SU-DHL-6 (cell line): ENCODE results near the gene SELENOH.

Source experiments
- H2AFZ ChIP-seq: fragments of 200-600 bp; sonication (generic); 2 replicates; pipeline ENCODE4 v1.6.1; 2014; ENCODE audit warnings: low read depth, mild to moderate bottlenecking, moderate library complexity, mixed read lengths, antibody characterized with exemption, low read length; ENCODE audit not compliant: severe bottlenecking
- H3F3A ChIP-seq: fragments of 200-600 bp; shearing (Covaris generic); 2 replicates; pipeline ENCODE4 v1.6.0; 2016; ENCODE audit warnings: antibody characterized with exemption, mild to moderate bottlenecking; ENCODE audit not compliant: insufficient read depth
- H3K27ac ChIP-seq: fragments of 200-600 bp; sonication (generic); 2 replicates; pipeline ENCODE4 v1.5.1; 2016; ENCODE audit warnings: low read depth, mild to moderate bottlenecking, low read length, moderate library complexity, mixed read lengths
- H3K27me3 ChIP-seq: fragments of 200-600 bp; sonication (generic), shearing (Covaris generic); 2 replicates; pipeline ENCODE4 v1.6.0; 2014; ENCODE audit warnings: mild to moderate bottlenecking, low read length
- H3K36me3 ChIP-seq: fragments of 200-600 bp; sonication (generic); 2 replicates; pipeline ENCODE4 v1.6.1; 2014; ENCODE audit warnings: mild to moderate bottlenecking, low read length, mixed read lengths
- H3K4me2 ChIP-seq: fragments of 300-600, 200-600 bp; shearing (Covaris generic), sonication (generic); 2 replicates; pipeline ENCODE4 v1.6.0; 2014; ENCODE audit warnings: low read length, low read depth, mild to moderate bottlenecking; ENCODE audit not compliant: poor library complexity, severe bottlenecking
- H3K4me3 ChIP-seq: fragments of 200-600 bp; sonication (generic); 2 replicates; pipeline ENCODE4 v1.5.1; 2014; ENCODE audit warnings: antibody characterized with exemption, low read length, mild to moderate bottlenecking, mixed read lengths; ENCODE audit not compliant: insufficient read depth, poor library complexity, severe bottlenecking
- H3K79me2 ChIP-seq: fragments of 200-600 bp; sonication (generic); 2 replicates; pipeline ENCODE4 v1.6.1; 2014; ENCODE audit warnings: mild to moderate bottlenecking, low read length, moderate library complexity; ENCODE audit not compliant: insufficient read depth
- H3K9ac ChIP-seq: fragments of 200-600 bp; sonication (generic); 2 replicates; pipeline ENCODE4 v1.7.0; 2014; ENCODE audit warnings: mild to moderate bottlenecking, low read length
- H3K9me2 ChIP-seq: fragments of 200-600 bp; sonication (generic); replicated peaks from 2 replicates; pipeline ENCODE4 v1.6.1; 2014; ENCODE audit warnings: low read length; ENCODE audit not compliant: insufficient read depth
- H3K9me3 ChIP-seq: fragments of 200-600 bp; sonication (generic); 2 replicates; pipeline ENCODE4 v1.6.1; 2014; ENCODE audit warnings: low read length, mixed read lengths; ENCODE audit not compliant: insufficient read depth
- H4K20me1 ChIP-seq: fragments of 200-600 bp; sonication (generic); 2 replicates; pipeline ENCODE4 v1.6.1; 2014; ENCODE audit warnings: low read depth, mild to moderate bottlenecking, antibody characterized with exemption, low read length, moderate library complexity, mixed read lengths
- EZH2phosphoT487 ChIP-seq: fragments of 200-600 bp; sonication (generic), shearing (Covaris generic); conservative IDR thresholded peaks from 2 replicates; pipeline ENCODE4 v1.6.1; 2018; ENCODE audit warnings: mild to moderate bottlenecking, antibody characterized with exemption, low read length, moderate library complexity, mixed read lengths
- TF ChIP-seq, protein P1 (sequence below): fragments of 200-600 bp; sonication (generic); IDR thresholded peaks from one replicate; pipeline ENCODE4 v1.5.1; 2017; ENCODE audit warnings: antibody characterized with exemption, mild to moderate bottlenecking, low read length, moderate library complexity; ENCODE audit not compliant: insufficient read depth, poor library complexity, severe bottlenecking

SELENOH gene

GRCh38 chr11:57787006-57787604 is 45.8 kb downstream of the SELENOH start:
- Histone ChIP-seq H4K20me1 (no peaks in the 10 kb centered on the region), H3K36me3 (no peaks in the 10 kb centered on the region), H3K4me3 (no peak overlapping the region), H3K4me2 (no peak overlapping the region), H3K79me2 (no peaks in the 10 kb centered on the region), H3K9me3 (no peaks in the 10 kb centered on the region), H2AFZ (no peak overlapping the region), H3K27ac (no peak overlapping the region), H3F3A (no peaks in the 10 kb centered on the region), H3K9ac (no peak overlapping the region), H3K9me2 (no peaks in the 10 kb centered on the region), H3K27me3 (no peaks in the 10 kb centered on the region)
- TF ChIP-seq, protein P1, sequence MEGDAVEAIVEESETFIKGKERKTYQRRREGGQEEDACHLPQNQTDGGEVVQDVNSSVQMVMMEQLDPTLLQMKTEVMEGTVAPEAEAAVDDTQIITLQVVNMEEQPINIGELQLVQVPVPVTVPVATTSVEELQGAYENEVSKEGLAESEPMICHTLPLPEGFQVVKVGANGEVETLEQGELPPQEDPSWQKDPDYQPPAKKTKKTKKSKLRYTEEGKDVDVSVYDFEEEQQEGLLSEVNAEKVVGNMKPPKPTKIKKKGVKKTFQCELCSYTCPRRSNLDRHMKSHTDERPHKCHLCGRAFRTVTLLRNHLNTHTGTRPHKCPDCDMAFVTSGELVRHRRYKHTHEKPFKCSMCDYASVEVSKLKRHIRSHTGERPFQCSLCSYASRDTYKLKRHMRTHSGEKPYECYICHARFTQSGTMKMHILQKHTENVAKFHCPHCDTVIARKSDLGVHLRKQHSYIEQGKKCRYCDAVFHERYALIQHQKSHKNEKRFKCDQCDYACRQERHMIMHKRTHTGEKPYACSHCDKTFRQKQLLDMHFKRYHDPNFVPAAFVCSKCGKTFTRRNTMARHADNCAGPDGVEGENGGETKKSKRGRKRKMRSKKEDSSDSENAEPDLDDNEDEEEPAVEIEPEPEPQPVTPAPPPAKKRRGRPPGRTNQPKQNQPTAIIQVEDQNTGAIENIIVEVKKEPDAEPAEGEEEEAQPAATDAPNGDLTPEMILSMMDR: no peak
- no peak for TF ChIP-seq EZH2phosphoT487

GRCh38 chr11:57787920-57788702 is 46.8 kb downstream of the SELENOH start:
- Histone ChIP-seq H3K4me3 (no peak overlapping the region), H3K9ac (no peak overlapping the region)

GRCh38 chr11:57788703-57789088 is 47.4 kb downstream of the SELENOH start:
- Histone ChIP-seq H3K27ac (no peak overlapping the region), H3K9ac (no peak overlapping the region), H4K20me1 (no peaks in the 10 kb centered on the region), H3K9me3 (no peaks in the 10 kb centered on the region), H3K27me3 (no peaks in the 10 kb centered on the region), H3F3A (no peaks in the 10 kb centered on the region), H3K4me2 (no peak overlapping the region), H3K79me2 (no peaks in the 10 kb centered on the region), H2AFZ (no peak overlapping the region), H3K36me3 (no peaks in the 10 kb centered on the region), H3K9me2 (no peaks in the 10 kb centered on the region), H3K4me3 (no peak overlapping the region)
- no peak for TF ChIP-seq EZH2phosphoT487
- TF ChIP-seq, protein P1: no peak

More at GRCh38 chr11:57787920-57788702, 46.8 kb downstream of the SELENOH start:
- no peaks in the 10 kb centered on the region for H4K20me1 ChIP-seq
- no peaks in the 10 kb centered on the region for H3K9me2 ChIP-seq
- no peak overlapping the region for H3K4me2 ChIP-seq
- H3F3A ChIP-seq: no peaks in the 10 kb centered on the region
- no peaks in the 10 kb centered on the region for H3K79me2 ChIP-seq
- no peak for TF ChIP-seq EZH2phosphoT487
- TF ChIP-seq, protein P1: no peak
- no peaks in the 10 kb centered on the region for H3K9me3 ChIP-seq
- H3K36me3 ChIP-seq: no peaks in the 10 kb centered on the region
- no peak overlapping the region for H2AFZ ChIP-seq
- H3K27ac ChIP-seq: no peak overlapping the region
- H3K27me3 ChIP-seq: no peaks in the 10 kb centered on the region
